ENCODE measurements around the gene NPIPB6.
"Not testable (repeated sequence)": the region's sequence is repeated elsewhere in the genome, so short reads cannot be mapped to it uniquely, and the experiment has no call there.

Gene NPIPB6

GRCh38 chr16:28363408-28363807 is at the start of gene NPIPB6:
Gene NPIPB6 (minus strand): TSS chr16:28363508. CDS start chr16:28362822, 686 bp downstream.
- in situ Hi-C loops (cut with MboI; ENCODE audit: low sequenced_read_pairs) = not testable (repeated sequence)

GRCh38 chr16:28403220-28404072 is 40.1 kb upstream of the NPIPB6 start, which contains the start of gene EIF3CL:
Gene EIF3CL (minus strand): TSS chr16:28403841. CDS start chr16:28403618, 223 bp downstream.
- in situ Hi-C loops (cut with MboI; ENCODE audit: low sequenced_read_pairs) = not testable (repeated sequence)

GRCh38 chr16:28392054-28392453 is 28.7 kb upstream of the NPIPB6 start:
- in situ Hi-C loops (cut with MboI; ENCODE audit: low sequenced_read_pairs) = not testable (repeated sequence)

GRCh38 chr16:28382177-28382867 is 19.0 kb upstream of the NPIPB6 start:
- in situ Hi-C loops (cut with MboI; ENCODE audit: low sequenced_read_pairs) = not testable (repeated sequence)

- in situ Hi-C loops (cut with MboI; ENCODE audit: low sequenced_read_pairs) = not testable (repeated sequence)
Measured at GRCh38 chr16:28377822-28378221, 14.5 kb upstream of the NPIPB6 start.

- in situ Hi-C loops (cut with MboI; ENCODE audit: low sequenced_read_pairs) = not testable (repeated sequence)
Measured at GRCh38 chr16:28377108-28377625, 13.9 kb upstream of the NPIPB6 start.

- in situ Hi-C loops (cut with MboI; ENCODE audit: low sequenced_read_pairs) = not testable (repeated sequence)
Measured at GRCh38 chr16:28375115-28375514, 11.8 kb upstream of the NPIPB6 start.

GRCh38 chr16:28374281-28374680 is 11.0 kb upstream of the NPIPB6 start:
- in situ Hi-C loops (cut with MboI; ENCODE audit: low sequenced_read_pairs) = not testable (repeated sequence)

GRCh38 chr16:28367926-28368325 is 4.6 kb upstream of the NPIPB6 start:
- in situ Hi-C loops (cut with MboI; ENCODE audit: low sequenced_read_pairs) = not testable (repeated sequence)

- in situ Hi-C loops (cut with MboI; ENCODE audit: low sequenced_read_pairs) = not testable (repeated sequence)
Measured at GRCh38 chr16:28364268-28365173, 1.2 kb upstream of the NPIPB6 start.

- in situ Hi-C loops (cut with MboI; ENCODE audit: low sequenced_read_pairs) = not testable (repeated sequence)
Measured at GRCh38 chr16:28362600-28362999, 708 bp downstream of the NPIPB6 start.

GRCh38 chr16:28338230-28338629 is 25.1 kb downstream of the NPIPB6 start:
- in situ Hi-C loops (cut with MboI; ENCODE audit: low sequenced_read_pairs) = not testable (repeated sequence)

GRCh38 chr16:28336940-28337710 is 26.2 kb downstream of the NPIPB6 start:
- in situ Hi-C loops (cut with MboI; ENCODE audit: low sequenced_read_pairs) = not testable (repeated sequence)

GRCh38 chr16:28335678-28336077 is 27.6 kb downstream of the NPIPB6 start:
- in situ Hi-C loops (cut with MboI; ENCODE audit: low sequenced_read_pairs) = not testable (repeated sequence)

- in situ Hi-C loops (cut with MboI; ENCODE audit: low sequenced_read_pairs) = not testable (repeated sequence)
Measured at GRCh38 chr16:28332632-28333031, 30.7 kb downstream of the NPIPB6 start.

- in situ Hi-C loops (cut with MboI; ENCODE audit: low sequenced_read_pairs) = not testable (repeated sequence)
Measured at GRCh38 chr16:28330981-28331380, 32.3 kb downstream of the NPIPB6 start.

GRCh38 chr16:28330232-28330631 is 33.1 kb downstream of the NPIPB6 start:
- in situ Hi-C loops (cut with MboI; ENCODE audit: low sequenced_read_pairs) = not testable (repeated sequence)

GRCh38 chr16:28326881-28327610 is 36.3 kb downstream of the NPIPB6 start:
- in situ Hi-C loops (cut with MboI; ENCODE audit: low sequenced_read_pairs) = no loop called here

GRCh38 chr16:28324887-28325279 is 38.4 kb downstream of the NPIPB6 start:
- in situ Hi-C loops (cut with MboI; ENCODE audit: low sequenced_read_pairs) = no loop called here

Measured in HL-60/S4 (cell line).